ENCODE data around the gene CCDC80.

The CCDC80 gene

DNA sequence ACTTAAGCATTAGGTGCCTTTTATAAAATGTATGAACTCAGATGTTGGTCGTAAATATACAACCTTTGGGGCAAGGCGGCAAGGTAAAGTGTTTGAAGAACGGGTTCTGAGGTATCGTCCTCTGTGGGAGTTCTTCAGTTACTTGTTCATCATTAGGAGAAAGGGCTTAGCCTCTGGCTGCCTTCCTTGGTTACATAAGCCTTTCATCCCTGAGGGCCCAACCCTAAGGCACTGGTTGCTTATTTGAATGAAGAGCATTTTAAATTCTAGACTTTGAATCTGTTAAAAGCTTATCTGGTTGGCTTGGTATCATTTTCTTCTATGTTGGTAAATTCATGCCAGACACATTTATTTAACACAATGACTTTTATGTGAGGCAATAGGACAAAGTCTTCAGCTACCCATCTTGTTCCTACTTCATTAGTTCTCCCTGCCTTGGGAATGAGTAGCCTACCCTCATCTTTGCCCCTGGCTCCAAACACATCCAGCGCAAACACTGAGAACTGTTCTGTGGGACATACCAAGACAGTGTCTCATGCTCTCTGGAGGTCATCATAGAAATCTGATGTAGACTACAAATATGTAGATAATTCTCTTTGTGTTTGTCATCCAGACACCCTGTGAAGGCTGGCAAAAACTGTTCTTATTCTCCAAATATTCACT lies 12.4 kb upstream of the CCDC80 start:
- H3K27ac Mint-ChIP-seq (ENCODE audit: low read depth), result no peak overlapping the region
- no peaks in the 10 kb centered on the region for H3K9me3 Mint-ChIP-seq
- ATAC-seq (replicated peaks; ENCODE audit: extremely low read depth, poor library complexity, severe bottlenecking) (no peak), DNase-seq (ENCODE audit: low spot score in 2 of 2) (no peak)
- H3K27me3 Mint-ChIP-seq, result no peaks in the 10 kb centered on the region
- peaks cover 11% of the 10 kb centered on the region for H3K4me1 Mint-ChIP-seq
- H3K4me3 Mint-ChIP-seq, result no peak overlapping the region
- H3K36me3 Mint-ChIP-seq (ENCODE audit: insufficient read depth), result no peaks in the 10 kb centered on the region

DNA sequence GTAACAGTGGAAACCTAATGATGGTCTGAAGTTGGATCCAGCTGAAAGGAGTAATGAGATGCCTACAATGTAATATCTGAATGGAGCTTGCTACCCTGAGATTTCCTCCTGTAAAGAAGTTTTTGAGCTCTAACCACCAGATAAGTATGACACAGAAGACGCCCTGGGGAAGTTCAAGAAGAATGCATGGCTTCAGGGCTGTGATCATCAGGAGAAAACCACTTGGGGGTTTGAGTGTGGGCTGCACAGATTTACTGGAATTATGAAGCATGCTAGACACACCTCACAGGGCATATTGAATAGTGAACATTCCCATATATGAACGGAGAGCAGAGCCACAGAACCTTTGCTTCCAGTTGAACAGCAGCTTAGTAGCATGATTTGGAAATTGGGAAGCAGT lies 10.6 kb upstream of the CCDC80 start:
- no peaks in the 10 kb centered on the region for H3K9me3 Mint-ChIP-seq
- H3K36me3 Mint-ChIP-seq (ENCODE audit: insufficient read depth), result no peaks in the 10 kb centered on the region
- ATAC-seq (replicated peaks; ENCODE audit: extremely low read depth, poor library complexity, severe bottlenecking) (no peak), DNase-seq (ENCODE audit: low spot score in 2 of 2) (no peak)
- peaks cover 11% of the 10 kb centered on the region for H3K4me1 Mint-ChIP-seq
- no peak overlapping the region for H3K4me3 Mint-ChIP-seq
- no peak overlapping the region for H3K27ac Mint-ChIP-seq (ENCODE audit: low read depth)
- no peaks in the 10 kb centered on the region for H3K27me3 Mint-ChIP-seq

DNA sequence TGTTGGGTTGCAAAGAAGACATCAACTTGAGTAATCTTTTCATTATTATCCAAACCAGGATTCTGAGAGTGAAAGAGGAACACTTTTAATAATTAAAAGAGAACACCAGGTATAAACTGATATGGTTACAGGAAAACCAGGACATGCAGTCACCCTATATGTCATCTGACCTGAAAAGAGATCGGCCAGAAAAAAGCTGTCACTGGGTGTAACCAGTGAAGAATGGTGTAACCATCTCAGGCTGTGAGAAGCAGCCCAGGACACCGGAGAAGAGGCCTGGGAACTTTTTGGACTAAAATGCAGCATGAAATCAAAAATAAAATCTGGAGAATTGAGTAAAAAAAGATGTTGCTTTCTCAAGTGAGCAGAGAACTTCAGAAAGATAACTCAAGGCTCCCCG lies 10.1 kb upstream of the CCDC80 start:
- no peak for DNase-seq (ENCODE audit: low spot score in 2 of 2)
- no peak overlapping the region for H3K4me3 Mint-ChIP-seq
- H3K27me3 Mint-ChIP-seq, result no peaks in the 10 kb centered on the region
- H3K4me1 Mint-ChIP-seq, result peaks cover 11% of the 10 kb centered on the region
- no peaks in the 10 kb centered on the region for H3K9me3 Mint-ChIP-seq
- ATAC-seq (replicated peaks; ENCODE audit: extremely low read depth, poor library complexity, severe bottlenecking), result no peak
- H3K27ac Mint-ChIP-seq (ENCODE audit: low read depth), result no peak overlapping the region
- no peaks in the 10 kb centered on the region for H3K36me3 Mint-ChIP-seq (ENCODE audit: insufficient read depth)

DNA sequence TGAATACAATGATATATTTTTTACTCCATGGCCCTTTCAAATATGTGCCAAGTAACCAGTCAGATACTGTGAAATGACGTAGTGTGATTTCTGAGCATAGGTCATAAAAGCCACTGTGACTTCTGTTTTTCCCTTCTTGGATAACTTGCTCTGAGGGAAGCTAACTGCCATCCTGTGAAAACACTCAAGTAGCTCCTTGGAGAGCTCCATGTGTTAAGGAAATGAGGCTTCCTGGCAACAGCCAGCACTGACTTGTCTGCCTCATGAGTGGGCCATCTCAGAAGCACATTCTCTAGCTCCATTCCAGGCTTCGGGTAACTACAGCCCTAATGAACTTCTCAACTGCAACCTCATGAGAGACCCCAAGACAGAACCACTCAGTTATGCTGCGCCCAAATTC lies 9.5 kb upstream of the CCDC80 start:
- H3K9me3 Mint-ChIP-seq, result no peaks in the 10 kb centered on the region
- no peak overlapping the region for H3K4me3 Mint-ChIP-seq
- peaks cover 11% of the 10 kb centered on the region for H3K4me1 Mint-ChIP-seq
- ATAC-seq (replicated peaks; ENCODE audit: extremely low read depth, poor library complexity, severe bottlenecking) (no peak), DNase-seq (ENCODE audit: low spot score in 2 of 2) (no peak)
- H3K27me3 Mint-ChIP-seq, result no peaks in the 10 kb centered on the region
- no peak overlapping the region for H3K27ac Mint-ChIP-seq (ENCODE audit: low read depth)
- no peaks in the 10 kb centered on the region for H3K36me3 Mint-ChIP-seq (ENCODE audit: insufficient read depth)

DNA sequence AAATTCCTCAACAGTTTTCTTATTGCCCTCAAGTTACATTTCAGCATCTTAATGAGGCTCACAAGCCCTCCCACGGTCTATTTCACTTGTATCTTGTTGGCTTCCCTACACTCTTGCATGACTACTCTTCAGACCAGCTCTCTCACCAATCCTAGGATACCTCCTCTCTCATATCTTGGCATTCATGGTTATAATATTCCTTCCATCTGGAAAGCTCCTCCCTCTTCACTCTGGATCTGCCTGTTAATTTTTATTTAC lies 8.5 kb upstream of the CCDC80 start:
- Mint-ChIP-seq H3K4me1 (peaks cover 9% of the 10 kb centered on the region), H3K4me3 (no peak overlapping the region), H3K27me3 (no peaks in the 10 kb centered on the region), H3K27ac (ENCODE audit: low read depth) (no peak overlapping the region), H3K9me3 (no peaks in the 10 kb centered on the region), H3K36me3 (ENCODE audit: insufficient read depth) (no peaks in the 10 kb centered on the region)
- no peak for DNase-seq (ENCODE audit: low spot score in 2 of 2)
- no peak for ATAC-seq (replicated peaks; ENCODE audit: extremely low read depth, poor library complexity, severe bottlenecking)

DNA sequence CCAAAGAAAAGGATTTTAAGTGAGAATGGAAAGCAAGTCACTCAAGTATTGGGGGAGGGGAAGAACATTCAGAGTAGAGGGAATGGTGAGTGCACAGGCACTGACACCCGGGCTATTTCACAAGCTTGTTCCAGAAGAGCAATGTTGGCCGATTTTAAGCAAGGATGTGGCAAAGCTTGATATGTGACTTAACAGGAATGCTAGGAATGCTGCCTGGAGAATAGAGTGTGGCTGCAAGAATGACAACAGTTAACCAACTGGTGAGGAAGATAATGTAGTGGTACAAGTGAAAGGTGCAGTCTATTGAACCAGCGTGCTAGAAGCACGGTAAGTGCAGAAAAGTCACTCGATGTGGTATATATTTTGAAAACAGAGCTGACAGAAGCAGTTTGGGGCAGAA lies 6.2 kb upstream of the CCDC80 start:
- Mint-ChIP-seq H3K27ac (ENCODE audit: low read depth) (no peak overlapping the region), H3K27me3 (no peaks in the 10 kb centered on the region), H3K9me3 (no peaks in the 10 kb centered on the region), H3K4me1 (peaks cover 28% of the 10 kb centered on the region), H3K4me3 (no peak overlapping the region), H3K36me3 (ENCODE audit: insufficient read depth) (no peaks in the 10 kb centered on the region)
- ATAC-seq (replicated peaks; ENCODE audit: extremely low read depth, poor library complexity, severe bottlenecking) (no peak), DNase-seq (ENCODE audit: low spot score in 2 of 2) (no peak)

DNA sequence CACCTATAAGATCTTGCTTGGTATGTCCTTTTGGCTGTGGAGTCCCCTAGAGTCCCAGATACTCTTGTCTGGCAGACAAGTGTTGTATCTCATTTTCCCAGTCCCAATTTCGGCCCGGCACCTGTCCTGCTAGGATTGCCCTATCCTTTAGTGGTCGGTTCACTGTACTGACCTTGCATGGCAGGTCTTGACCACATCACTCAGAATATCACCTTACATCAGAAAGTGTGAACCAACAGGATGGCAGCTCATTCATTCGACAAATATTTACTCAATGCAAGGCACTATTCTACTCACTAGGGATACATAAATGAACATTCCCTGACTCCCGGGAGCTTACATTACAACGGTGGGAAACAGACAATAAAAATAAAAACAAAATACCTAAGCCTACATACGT lies 5.7 kb upstream of the CCDC80 start:
- H3K36me3 Mint-ChIP-seq (ENCODE audit: insufficient read depth), result no peaks in the 10 kb centered on the region
- H3K4me1 Mint-ChIP-seq, result peaks cover 28% of the 10 kb centered on the region
- H3K4me3 Mint-ChIP-seq, result no peak overlapping the region
- ATAC-seq (replicated peaks; ENCODE audit: extremely low read depth, poor library complexity, severe bottlenecking) (no peak), DNase-seq (ENCODE audit: low spot score in 2 of 2) (no peak)
- H3K27me3 Mint-ChIP-seq, result no peaks in the 10 kb centered on the region
- no peaks in the 10 kb centered on the region for H3K9me3 Mint-ChIP-seq
- H3K27ac Mint-ChIP-seq (ENCODE audit: low read depth), result no peak overlapping the region

DNA sequence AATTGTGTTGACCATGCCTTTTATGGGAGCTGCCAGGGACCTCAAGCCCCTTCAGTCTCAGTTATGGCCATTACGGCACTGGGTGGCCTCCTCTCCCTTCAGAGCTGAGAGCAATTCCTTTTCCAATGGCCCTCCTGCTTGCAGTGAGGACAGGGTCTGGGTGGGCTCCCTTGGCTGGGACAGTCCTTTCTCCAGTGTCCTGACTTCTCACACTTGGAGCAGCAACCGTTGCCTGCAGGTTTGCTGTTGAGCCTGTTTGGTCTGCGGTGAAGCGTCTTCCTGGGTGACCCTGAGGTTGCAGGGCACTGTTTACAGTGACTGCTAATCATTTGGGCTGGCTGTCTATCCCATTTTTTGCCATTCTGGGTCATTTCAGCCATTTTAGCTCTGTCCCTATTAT lies 3.5 kb upstream of the CCDC80 start:
- H3K9me3 Mint-ChIP-seq, result no peaks in the 10 kb centered on the region
- ATAC-seq (replicated peaks; ENCODE audit: extremely low read depth, poor library complexity, severe bottlenecking), result no peak
- no peaks in the 10 kb centered on the region for H3K36me3 Mint-ChIP-seq (ENCODE audit: insufficient read depth)
- H3K4me1 Mint-ChIP-seq, result peaks cover 28% of the 10 kb centered on the region
- H3K27me3 Mint-ChIP-seq, result no peaks in the 10 kb centered on the region
- peak overlapping the region; percentile 7 for H3K27ac Mint-ChIP-seq (ENCODE audit: low read depth)
- no peak overlapping the region for H3K4me3 Mint-ChIP-seq
- no peak for DNase-seq (ENCODE audit: low spot score in 2 of 2)

DNA sequence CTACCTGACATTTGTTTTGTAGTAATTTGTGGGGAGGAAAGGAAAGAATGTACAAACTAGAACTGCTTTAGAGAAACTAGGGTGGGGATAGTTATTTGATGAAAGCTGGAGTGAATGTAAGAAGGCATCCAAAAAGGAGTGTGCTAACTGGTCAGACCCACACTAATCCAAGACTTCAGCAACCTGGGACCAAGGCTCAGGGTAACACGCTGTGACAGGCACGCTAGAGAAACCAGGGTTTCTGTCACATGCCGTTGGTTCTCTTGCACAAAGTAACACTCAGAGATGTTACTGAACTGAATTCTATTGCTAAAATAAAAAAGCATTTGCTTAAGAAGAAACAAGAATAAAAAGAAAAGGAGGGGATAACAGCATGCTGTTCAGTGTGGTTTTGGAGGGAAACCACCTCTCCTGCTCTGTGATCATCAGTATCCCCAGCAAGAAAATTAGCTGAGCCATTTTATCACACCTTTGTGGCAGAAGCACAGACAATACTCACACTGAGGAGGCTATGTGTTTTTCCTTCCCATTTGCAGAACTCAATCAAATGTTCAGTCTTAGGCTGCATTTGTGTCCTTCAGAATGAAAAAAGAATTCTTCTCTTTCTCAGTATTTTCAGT lies 2.8 kb upstream of the CCDC80 start:
- peak overlapping the region; percentile 7 for H3K27ac Mint-ChIP-seq (ENCODE audit: low read depth)
- peak; percentile 67 for ATAC-seq (replicated peaks; ENCODE audit: extremely low read depth, poor library complexity, severe bottlenecking)
- H3K4me1 Mint-ChIP-seq, result peaks cover 25% of the 10 kb centered on the region
- no peaks in the 10 kb centered on the region for H3K9me3 Mint-ChIP-seq
- no peaks in the 10 kb centered on the region for H3K27me3 Mint-ChIP-seq
- no peaks in the 10 kb centered on the region for H3K36me3 Mint-ChIP-seq (ENCODE audit: insufficient read depth)
- peak overlapping the region; percentile 67 for H3K4me3 Mint-ChIP-seq
- no peak for DNase-seq (ENCODE audit: low spot score in 2 of 2)

DNA sequence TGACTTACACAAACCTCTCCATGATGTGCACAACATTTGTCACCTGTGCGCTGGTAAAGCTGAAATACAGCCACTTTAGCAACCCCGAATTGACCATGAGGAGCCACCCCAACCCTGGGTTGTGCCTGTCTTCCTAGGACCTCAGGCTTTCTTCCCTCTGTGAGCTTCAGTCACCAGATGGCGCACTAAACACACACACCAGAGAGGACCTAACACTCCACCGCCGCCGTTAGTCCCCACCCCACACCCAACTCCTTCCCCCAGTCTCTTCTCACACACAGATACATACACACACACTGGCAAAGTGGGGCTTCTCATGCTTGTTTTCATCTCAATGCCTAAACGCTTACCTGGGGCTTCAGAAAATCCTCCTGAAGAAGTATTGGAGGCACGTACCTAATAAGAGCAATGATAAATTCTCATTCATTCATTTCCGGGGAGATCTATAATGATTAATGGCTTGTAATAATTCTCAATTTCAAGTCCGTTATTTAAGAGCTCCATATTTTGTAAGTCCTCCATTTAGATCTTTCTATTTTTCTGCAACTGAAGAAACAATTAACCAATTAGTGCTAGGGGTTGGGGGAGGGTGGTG lies 2.1 kb upstream of the CCDC80 start:
- peaks cover 23% of the 10 kb centered on the region for H3K4me1 Mint-ChIP-seq
- peak overlapping the region; percentile 67 for H3K4me3 Mint-ChIP-seq
- H3K27me3 Mint-ChIP-seq, result no peaks in the 10 kb centered on the region
- DNase-seq (ENCODE audit: low spot score in 2 of 2) (peak; percentile 68 to 72), ATAC-seq (replicated peaks; ENCODE audit: extremely low read depth, poor library complexity, severe bottlenecking) (peak; percentile 93)
- peak overlapping the region; percentile 7 for H3K27ac Mint-ChIP-seq (ENCODE audit: low read depth)
- no peaks in the 10 kb centered on the region for H3K9me3 Mint-ChIP-seq
- no peaks in the 10 kb centered on the region for H3K36me3 Mint-ChIP-seq (ENCODE audit: insufficient read depth)

DNA sequence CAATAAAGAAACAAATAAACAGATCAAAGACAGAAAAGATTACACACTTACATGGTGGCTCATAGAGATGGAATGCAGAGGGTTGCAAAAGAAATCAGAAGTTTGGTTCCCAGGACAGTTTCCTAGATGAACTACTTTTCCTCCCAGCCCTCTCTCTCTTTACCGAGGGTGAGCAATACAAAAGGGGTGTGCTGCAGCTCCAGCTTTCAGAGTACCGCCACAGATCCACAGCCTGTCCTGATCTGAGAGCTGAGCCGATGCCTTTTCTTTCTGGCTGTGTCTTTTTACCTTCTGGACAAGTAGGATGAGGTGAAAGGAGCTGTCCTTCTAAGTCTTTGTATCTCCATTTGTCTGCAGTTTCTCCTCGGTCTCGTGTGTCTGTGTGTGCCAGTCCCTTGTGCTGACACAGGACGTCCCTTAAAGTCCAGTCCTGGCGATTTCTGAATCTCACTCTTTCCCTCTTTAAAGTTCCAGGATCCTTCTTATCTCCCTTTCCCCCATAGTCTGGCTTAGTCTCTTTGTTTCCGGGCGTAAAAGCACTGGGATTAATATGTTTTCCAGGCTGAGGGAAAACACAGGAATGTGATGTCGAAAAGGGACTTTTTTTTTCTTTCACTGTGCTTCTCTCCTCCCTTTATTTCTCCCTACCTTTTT lies 540 bp downstream of the CCDC80 start:
- Mint-ChIP-seq H3K4me3 (no peak overlapping the region), H3K36me3 (ENCODE audit: insufficient read depth) (no peaks in the 10 kb centered on the region), H3K9me3 (no peaks in the 10 kb centered on the region), H3K27ac (ENCODE audit: low read depth) (no peak overlapping the region), H3K4me1 (peaks cover 23% of the 10 kb centered on the region), H3K27me3 (no peaks in the 10 kb centered on the region)
- DNase-seq (ENCODE audit: low spot score in 2 of 2) (no peak), ATAC-seq (replicated peaks; ENCODE audit: extremely low read depth, poor library complexity, severe bottlenecking) (no peak)

DNA sequence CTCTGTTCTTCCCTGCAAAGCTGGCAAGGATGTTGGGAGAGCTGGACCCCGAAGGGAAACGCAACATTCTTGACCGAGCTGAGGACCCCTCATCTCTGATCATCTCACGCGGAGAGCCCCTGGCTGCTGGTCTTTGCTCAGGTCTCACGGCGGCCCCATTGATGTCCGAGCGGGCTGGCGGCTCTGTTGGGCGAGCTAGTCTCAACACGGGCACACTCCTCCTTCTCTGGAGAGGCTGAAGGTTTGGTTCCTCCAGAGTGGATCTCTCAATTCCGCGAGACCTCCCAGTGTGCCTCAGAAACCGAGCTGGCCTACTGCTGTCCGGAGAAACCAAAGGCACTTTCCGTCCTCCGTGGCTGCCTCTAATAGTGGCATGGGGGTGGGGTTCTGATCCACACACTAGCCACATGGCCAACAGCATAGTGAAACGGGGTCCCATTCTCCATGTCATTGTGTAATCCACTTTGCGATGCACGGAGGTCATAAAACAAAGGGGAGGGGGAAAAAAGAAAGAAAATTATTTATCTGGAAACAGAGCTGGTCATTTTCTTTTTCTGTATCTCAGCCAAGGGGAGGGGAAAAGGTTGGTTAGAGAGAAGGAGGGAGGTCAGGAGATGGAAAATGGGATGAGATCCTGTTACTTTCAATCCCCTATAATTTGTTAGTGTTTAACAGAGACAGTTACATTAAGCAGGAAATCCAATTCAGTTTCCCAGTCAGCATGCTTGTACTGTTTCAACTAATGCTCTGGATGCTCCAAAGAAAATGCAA lies 1.3 kb downstream of the CCDC80 start:
- H3K9me3 Mint-ChIP-seq, result no peaks in the 10 kb centered on the region
- no peak overlapping the region for H3K27ac Mint-ChIP-seq (ENCODE audit: low read depth)
- DNase-seq (ENCODE audit: low spot score in 2 of 2) (no peak), ATAC-seq (replicated peaks; ENCODE audit: extremely low read depth, poor library complexity, severe bottlenecking) (no peak)
- H3K4me1 Mint-ChIP-seq, result peaks cover 21% of the 10 kb centered on the region
- no peak overlapping the region for H3K4me3 Mint-ChIP-seq
- H3K27me3 Mint-ChIP-seq, result no peaks in the 10 kb centered on the region
- H3K36me3 Mint-ChIP-seq (ENCODE audit: insufficient read depth), result no peaks in the 10 kb centered on the region
